GM23338 (cell line): ENCODE results near the gene SHKBP1.

ENCODE experiments used
- CREB1 ChIP-seq: fragments of 250-450 bp; sonication (Bioruptor Pico); IDR thresholded peaks from 2 replicates; pipeline ENCODE4 v1.5.0; 2020; ENCODE audit warnings: low read depth, mild to moderate bottlenecking, moderate library complexity
- CTCF ChIP-seq, 2 experiments: fragments of 200-600 bp in 1 of 2; sonication (generic) in 1 of 2; conservative IDR thresholded peaks; 2 replicates each; pipeline versions ENCODE4 v1.5.1 to v1.6.1; 2016 to 2017; ENCODE audit warnings: antibody characterized with exemption in 2 of 2, low read depth in 2 of 2, mild to moderate bottlenecking in 2 of 2, moderate library complexity in 1 of 2
- EZH2 ChIP-seq: fragments of 200-600 bp; sonication (generic); IDR thresholded peaks from one replicate; pipeline ENCODE4 v1.8.0; 2017; ENCODE audit warnings: antibody characterized with exemption, mild to moderate bottlenecking, low read depth; ENCODE audit not compliant: unreplicated experiment
- EZH2phosphoT487 ChIP-seq: fragments of 200-600 bp; sonication (generic); IDR thresholded peaks from one replicate; pipeline ENCODE4 v1.8.1; 2018; ENCODE audit warnings: antibody characterized with exemption; ENCODE audit not compliant: unreplicated experiment
- POLR2AphosphoS5 ChIP-seq: IDR thresholded peaks from 2 replicates; pipeline ENCODE4 v1.6.1; 2016; ENCODE audit warnings: antibody characterized with exemption, low read depth
- ZNF331 ChIP-seq: fragments of 250-450 bp; sonication (Bioruptor Pico); IDR thresholded peaks from 2 replicates; pipeline ENCODE4 v1.5.0; 2020; ENCODE audit warnings: low read depth, mild to moderate bottlenecking, moderate library complexity

GRCh38 chr19:40565910-40566495 lies 10.7 kb upstream of the SHKBP1 start:
- TF ChIP-seq CREB1 (CRISPR knock-in tag) (no peak), CTCF (conservative IDR thresholded peaks at IDR 0.05; ENCODE audit: low read depth in 2 of 2) (no peak), ZNF331 (CRISPR knock-in tag) (no peak), POLR2AphosphoS5 (no peak), EZH2 (no peak), EZH2phosphoT487 (no peak)
